22Rv1 (cell line): Measurements from ENCODE around the gene ETV7.

Source experiments
- CTCF ChIP-seq: fragments of 450-650 bp; IDR thresholded peaks from 2 replicates; pipeline ENCODE4 v1.5.1; 2017; ENCODE audit warnings: mild to moderate bottlenecking
- ZFX ChIP-seq: fragments of 450-650 bp; IDR thresholded peaks from 2 replicates; pipeline ENCODE4 v1.6.1; 2017; ENCODE audit warnings: antibody characterized with exemption, borderline replicate concordance

GRCh38 chr6:36378936-36379335, 8.5 kb downstream of the ETV7 start:
- TF ChIP-seq CTCF (no peak), ZFX (no peak)
